AML-193 (cell line): ENCODE data around the gene ZC3H4.

ENCODE experiments used
- DNase-seq, 2 experiments: peaks; one replicate each; lab custom pipeline; 2025; lab: John Stamatoyannopoulos, UW

ZC3H4 gene

GRCh38 chr19:47133021-47133471 lies 19.5 kb upstream of the ZC3H4 start:
- no peak for DNase-seq

GRCh38 chr19:47132194-47132852 lies 18.7 kb upstream of the ZC3H4 start:
- no peak for DNase-seq

GRCh38 chr19:47130589-47131227 lies 17.1 kb upstream of the ZC3H4 start, which contains the start of gene SAE1:
SAE1 (plus strand) TSS chr19:47130835; CDS start chr19:47130931, 96 bp downstream.
- DNase-seq: peak; percentile 96 to 97

DNA sequence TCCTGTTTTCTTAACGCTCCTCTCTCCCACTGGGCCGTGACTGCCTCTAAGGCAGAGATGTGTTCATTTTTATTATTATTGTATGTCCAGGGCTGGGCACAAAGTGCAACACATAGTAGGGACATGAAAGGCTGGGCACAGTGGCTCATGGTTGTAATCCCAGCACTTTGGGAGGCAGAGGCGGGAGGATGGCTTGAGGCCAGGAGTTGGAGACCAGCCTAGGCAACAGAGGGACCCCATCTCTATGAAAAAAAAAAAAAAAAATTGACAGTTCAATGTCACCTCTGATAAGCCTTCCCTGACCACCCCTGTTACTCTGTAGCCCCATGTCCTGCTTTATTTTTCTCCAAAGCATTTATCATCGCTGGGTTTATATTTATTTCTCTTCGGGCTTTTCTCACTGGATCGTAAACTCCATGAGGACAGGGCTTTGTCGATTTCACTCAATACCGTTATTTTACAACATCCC lies 16.6 kb upstream of the ZC3H4 start:
- DNase-seq: no peak

DNA sequence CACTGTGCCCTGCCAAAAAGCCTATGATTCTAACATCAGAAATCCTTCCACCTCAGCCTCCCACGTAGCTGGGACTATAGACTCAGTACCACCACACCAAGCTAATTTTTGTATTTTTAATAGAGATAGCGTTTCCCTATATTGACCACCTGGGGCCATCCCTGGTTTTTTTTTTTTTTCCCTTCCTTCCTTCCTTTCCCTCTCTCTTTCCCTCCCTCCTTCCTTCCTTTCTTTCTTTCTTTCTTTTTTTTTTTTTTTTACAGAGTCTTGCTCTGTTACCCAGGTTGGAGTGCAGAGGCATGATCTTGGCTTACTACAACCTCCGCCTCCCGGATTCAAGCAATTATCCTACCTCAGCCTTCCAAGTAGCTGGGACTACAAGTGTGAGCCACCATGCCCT lies 16.0 kb upstream of the ZC3H4 start:
- DNase-seq: no peak

DNA sequence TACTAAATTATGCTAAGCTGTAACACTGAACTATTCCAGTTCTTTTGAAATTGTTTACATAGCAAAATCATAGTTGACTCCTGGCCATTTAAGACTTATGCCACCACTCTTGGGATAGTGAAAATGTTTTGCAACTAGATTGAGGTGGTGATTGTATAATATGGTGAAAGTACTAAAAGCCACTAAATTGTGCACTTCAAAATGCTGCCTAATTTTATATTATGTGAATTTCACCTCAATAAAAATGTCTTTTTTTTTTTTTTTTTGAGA lies 12.0 kb upstream of the ZC3H4 start:
- DNase-seq: no peak

- peak; percentile 57 to 63 for DNase-seq
These were observed 11.5 kb upstream of the ZC3H4 start for GRCh38 chr19:47124937-47125668.

- no peak for DNase-seq
These were observed 9.8 kb upstream of the ZC3H4 start for GRCh38 chr19:47123406-47123805.

- no peak for DNase-seq
These were observed 9.1 kb upstream of the ZC3H4 start for GRCh38 chr19:47122359-47123335.

- no peak for DNase-seq
These were observed 7.0 kb upstream of the ZC3H4 start for GRCh38 chr19:47120470-47121067.

DNA sequence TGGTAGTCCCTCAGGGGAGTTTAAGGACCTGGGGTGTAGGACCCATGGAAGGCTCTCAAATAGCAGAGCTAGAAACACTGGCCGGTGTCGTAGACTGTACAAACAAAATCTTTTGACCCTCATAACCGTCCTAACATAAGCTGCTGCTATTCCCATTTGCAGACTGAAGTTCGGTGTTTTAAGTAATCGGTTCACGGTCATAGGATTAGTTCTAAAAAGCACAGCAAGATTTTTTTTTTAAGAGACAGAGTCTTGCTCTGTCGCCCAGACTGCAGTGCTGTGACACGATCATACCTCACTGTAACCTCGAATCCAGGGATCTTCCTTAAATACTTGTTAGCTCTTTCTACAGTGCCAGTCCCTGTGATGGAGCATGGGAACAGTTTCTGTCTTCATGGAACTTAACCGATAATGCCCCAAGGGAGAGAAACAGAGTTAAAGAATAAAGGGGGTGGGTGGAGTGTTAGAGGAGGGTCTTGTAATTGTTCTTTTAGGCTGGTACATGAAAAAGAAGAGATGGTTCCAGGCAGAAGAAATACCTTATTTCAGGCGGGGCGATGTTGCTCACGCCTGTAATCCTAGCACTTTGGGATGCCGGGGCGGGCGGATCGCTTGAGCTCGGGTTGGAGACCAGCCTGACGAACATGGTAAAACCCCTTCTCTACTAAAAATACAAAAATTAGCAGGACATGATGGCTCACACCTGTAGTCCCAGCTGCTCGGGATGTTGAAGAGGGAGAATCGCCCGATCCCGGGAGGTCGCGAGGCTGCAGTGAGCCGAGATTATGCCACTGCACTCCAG lies 475 bp upstream of the ZC3H4 start:
- DNase-seq: no peak

GRCh38 chr19:47112166-47112996 lies 1.2 kb downstream of the ZC3H4 start:
- peak; percentile 78 to 80 for DNase-seq

DNA sequence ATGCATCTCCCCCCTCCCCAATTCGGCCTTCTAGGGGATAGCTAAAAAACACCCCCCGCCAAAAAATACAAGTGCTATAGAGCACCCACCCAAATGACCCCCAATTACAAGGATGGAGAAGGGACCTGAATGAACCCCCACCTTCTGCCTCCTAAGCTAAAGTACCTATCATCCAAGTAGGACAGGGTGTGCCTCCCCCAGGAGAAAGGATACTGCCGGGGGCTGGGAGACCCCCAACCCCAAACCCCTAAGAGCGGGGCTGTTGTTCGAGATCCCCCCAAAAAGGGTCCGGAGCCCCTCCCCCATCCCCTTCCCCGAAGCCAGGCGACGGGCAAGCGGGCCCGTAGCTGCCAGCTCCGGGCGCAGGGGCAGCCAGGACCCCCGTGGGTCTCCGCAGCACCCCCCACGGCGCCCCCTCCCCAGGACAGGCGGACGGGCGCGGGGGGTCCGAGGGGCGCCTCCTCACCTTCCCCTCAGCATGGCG lies 1.9 kb downstream of the ZC3H4 start:
- DNase-seq: no peak

- peak; percentile 25 to 31 for DNase-seq
These were observed 2.5 kb downstream of the ZC3H4 start for GRCh38 chr19:47111006-47111621.

DNA sequence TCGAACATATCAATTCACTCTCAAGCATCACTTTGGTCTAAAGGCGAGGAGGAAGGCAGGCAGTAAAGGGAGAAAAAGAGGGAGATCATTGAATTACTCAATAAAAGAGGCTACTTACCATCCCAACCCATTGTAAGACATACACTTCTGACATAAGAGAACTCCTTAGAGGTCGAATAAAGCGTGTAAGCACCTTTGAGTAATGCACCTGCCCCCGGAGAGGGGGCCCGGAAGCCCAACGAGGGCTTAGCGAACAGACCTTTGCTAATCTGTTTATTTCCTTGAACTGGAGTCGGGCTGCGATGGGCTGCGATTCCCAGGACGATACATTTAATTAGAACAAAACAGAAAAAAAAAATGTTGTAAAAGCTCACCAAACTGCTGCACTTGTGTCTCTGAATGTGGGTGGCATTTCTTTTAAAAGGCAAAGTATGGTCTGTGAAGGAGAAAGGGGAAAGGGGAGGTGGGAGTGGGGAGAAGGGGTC lies 3.0 kb downstream of the ZC3H4 start:
- DNase-seq: no peak

GRCh38 chr19:47109541-47110375 lies 3.8 kb downstream of the ZC3H4 start:
- peak; percentile 35 to 46 for DNase-seq

- DNase-seq: no peak
These were observed 4.4 kb downstream of the ZC3H4 start for GRCh38 chr19:47109177-47109540.
